ENCODE data around the gene SBSN.
A peak's percentile ranks its signal among the peaks of the same experiment; 100 is the strongest.

SBSN gene

GRCh38 chr19:35539314-35539713 lies 11.2 kb upstream of the SBSN start:
- H3K4me2 ChIP-seq (ENCODE audit: insufficient read depth, low read length): no peak overlapping the region
- no peaks in the 10 kb centered on the region for H3K9me3 ChIP-seq (ENCODE audit: insufficient read depth, low read length, severe bottlenecking)
- DNase-seq (no peak), ATAC-seq (ENCODE audit: insufficient read depth, low read depth) (peak; percentile 36; the same call in 1 of the 3 replicates)
- peaks cover 9% of the 10 kb centered on the region for H3K4me1 ChIP-seq (ENCODE audit: insufficient read depth, low read length)
- H3K4me3 ChIP-seq (ENCODE audit: low read depth in 1 of 2, low read length in 2 of 2): no peak overlapping the region
- H3K27ac ChIP-seq (ENCODE audit: low read length): no peak overlapping the region
- H3K9ac ChIP-seq (ENCODE audit: low read depth, low read length): no peak overlapping the region
- no peak overlapping the region for H2AFZ ChIP-seq (ENCODE audit: low read depth, low read length)
- no peaks in the 10 kb centered on the region for H3K79me2 ChIP-seq (ENCODE audit: insufficient read depth, low read length)
- H4K20me1 ChIP-seq (ENCODE audit: insufficient read depth, low read length): no peaks in the 10 kb centered on the region
- no peaks in the 10 kb centered on the region for H3K27me3 ChIP-seq (ENCODE audit: insufficient read depth, low read length, poor library complexity)
- no peak for TF ChIP-seq CTCF (IDR thresholded peaks at IDR 0.05; ENCODE audit: borderline replicate concordance, extremely low read depth, low read length, poor library complexity, severe bottlenecking)
- no peak for TF ChIP-seq EZH2 (IDR thresholded peaks at IDR 0.05; ENCODE audit: borderline replicate concordance, low read depth, low read length, severe bottlenecking)
- peaks cover 5% of the 10 kb centered on the region; the same call in 1 of the 2 replicates for H3K36me3 ChIP-seq (ENCODE audit: insufficient read depth, low read length)

DNA sequence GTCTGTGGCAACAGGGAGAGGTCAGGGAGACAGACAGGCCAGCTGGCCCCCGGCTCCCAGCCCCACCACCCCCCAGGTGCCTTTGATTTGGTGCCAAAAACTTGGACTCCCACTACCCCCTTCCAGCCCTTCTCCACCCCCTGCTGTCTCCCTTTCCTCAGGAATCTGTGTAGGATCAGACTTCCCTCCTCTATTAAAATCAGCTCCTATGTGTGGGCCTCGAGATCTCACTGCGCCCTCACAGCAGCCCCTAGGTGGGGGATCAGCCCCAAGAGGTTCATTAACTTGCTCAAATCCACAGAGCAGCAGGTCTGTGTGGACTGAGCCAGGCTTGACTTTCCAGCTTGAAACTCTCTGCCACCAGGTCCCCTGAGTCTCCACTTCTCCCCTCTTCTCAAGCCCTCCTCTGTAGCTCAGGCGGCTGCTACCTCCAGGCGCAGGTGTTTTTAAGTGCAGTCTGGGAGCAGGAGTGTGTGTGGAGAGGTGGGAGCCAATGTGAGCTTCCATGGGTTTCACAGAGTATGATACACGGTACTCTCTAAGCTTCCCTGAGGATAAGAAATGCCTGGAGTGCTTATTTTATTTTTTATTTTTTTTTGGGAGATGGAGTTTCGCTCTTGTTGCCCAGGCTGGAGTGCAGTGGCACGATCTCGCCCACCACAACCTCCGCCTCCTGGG lies 6.8 kb upstream of the SBSN start:
- TF ChIP-seq EZH2 (IDR thresholded peaks at IDR 0.05; ENCODE audit: borderline replicate concordance, low read depth, low read length, severe bottlenecking) (no peak), CTCF (IDR thresholded peaks at IDR 0.05; ENCODE audit: borderline replicate concordance, extremely low read depth, low read length, poor library complexity, severe bottlenecking) (no peak)
- no peak for ATAC-seq (ENCODE audit: insufficient read depth, low read depth)
- DNase-seq: no peak

GRCh38 chr19:35533822-35534392 lies 5.8 kb upstream of the SBSN start:
- Histone ChIP-seq H3K4me3 (ENCODE audit: low read depth in 1 of 2, low read length in 2 of 2) (no peak overlapping the region), H3K79me2 (ENCODE audit: insufficient read depth, low read length) (no peaks in the 10 kb centered on the region), H4K20me1 (ENCODE audit: insufficient read depth, low read length) (no peaks in the 10 kb centered on the region), H3K9me3 (ENCODE audit: insufficient read depth, low read length, severe bottlenecking) (no peaks in the 10 kb centered on the region), H3K27ac (ENCODE audit: low read length) (no peak overlapping the region), H3K27me3 (ENCODE audit: insufficient read depth, low read length, poor library complexity) (no peaks in the 10 kb centered on the region), H3K36me3 (ENCODE audit: insufficient read depth, low read length) (no peaks in the 10 kb centered on the region), H3K9ac (ENCODE audit: low read depth, low read length) (no peak overlapping the region), H2AFZ (ENCODE audit: low read depth, low read length) (no peak overlapping the region), H3K4me1 (ENCODE audit: insufficient read depth, low read length) (no peaks in the 10 kb centered on the region), H3K4me2 (ENCODE audit: insufficient read depth, low read length) (no peak overlapping the region)
- no peak for DNase-seq
- TF ChIP-seq CTCF (IDR thresholded peaks at IDR 0.05; ENCODE audit: borderline replicate concordance, extremely low read depth, low read length, poor library complexity, severe bottlenecking) (no peak), EZH2 (IDR thresholded peaks at IDR 0.05; ENCODE audit: borderline replicate concordance, low read depth, low read length, severe bottlenecking) (no peak)
- ATAC-seq (ENCODE audit: insufficient read depth, low read depth): no peak

More for the DNA sequence above, 6.8 kb upstream of the SBSN start:
- no peak overlapping the region for H3K9ac ChIP-seq (ENCODE audit: low read depth, low read length)
- H4K20me1 ChIP-seq (ENCODE audit: insufficient read depth, low read length): no peaks in the 10 kb centered on the region
- H3K27ac ChIP-seq (ENCODE audit: low read length): no peak overlapping the region
- no peak overlapping the region for H2AFZ ChIP-seq (ENCODE audit: low read depth, low read length)
- no peaks in the 10 kb centered on the region for H3K36me3 ChIP-seq (ENCODE audit: insufficient read depth, low read length)
- no peaks in the 10 kb centered on the region for H3K9me3 ChIP-seq (ENCODE audit: insufficient read depth, low read length, severe bottlenecking)
- H3K4me3 ChIP-seq (ENCODE audit: low read depth in 1 of 2, low read length in 2 of 2): no peak overlapping the region
- H3K79me2 ChIP-seq (ENCODE audit: insufficient read depth, low read length): no peaks in the 10 kb centered on the region
- H3K4me1 ChIP-seq (ENCODE audit: insufficient read depth, low read length): no peaks in the 10 kb centered on the region
- no peak overlapping the region for H3K4me2 ChIP-seq (ENCODE audit: insufficient read depth, low read length)
- H3K27me3 ChIP-seq (ENCODE audit: insufficient read depth, low read length, poor library complexity): no peaks in the 10 kb centered on the region
